DMS153 (cell line): ENCODE measurements around the gene HRC.
A peak's percentile ranks its signal among the peaks of the same experiment; 100 is the strongest.
"Not testable (repeated sequence)": the region's sequence is repeated elsewhere in the genome, so short reads cannot be mapped to it uniquely, and the experiment has no call there.

ENCODE experiments used
- DNase-seq: peaks from one replicate; lab custom pipeline; 2025; lab: John Stamatoyannopoulos, UW

Gene HRC

GRCh38 chr19:49155005-49155819 lies at the start of gene HRC:
TSS of gene HRC (minus strand) at chr19:49155396. CDS start at chr19:49155237, 159 bp downstream.
- DNase-seq: no peak

DNA sequence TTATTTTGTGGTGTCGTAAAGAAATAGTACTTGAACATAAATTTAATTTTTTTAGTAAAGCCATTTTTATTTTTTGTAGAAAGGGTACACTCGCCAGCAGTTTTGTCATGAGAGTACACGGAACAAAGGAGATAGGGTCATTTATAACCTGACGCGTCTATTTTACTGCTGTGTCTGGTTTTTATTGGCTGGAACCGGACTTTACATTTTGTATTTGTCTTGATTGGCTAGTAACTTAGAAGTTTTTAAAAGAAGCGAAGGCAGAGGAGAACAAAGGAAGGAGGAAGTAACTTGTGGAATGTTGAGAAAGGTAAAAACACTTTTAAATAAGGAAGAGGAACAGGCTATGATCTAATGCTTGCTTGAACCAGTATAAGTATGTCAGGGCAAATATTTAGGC lies 45.8 kb upstream of the HRC start:
- no peak for DNase-seq

DNA sequence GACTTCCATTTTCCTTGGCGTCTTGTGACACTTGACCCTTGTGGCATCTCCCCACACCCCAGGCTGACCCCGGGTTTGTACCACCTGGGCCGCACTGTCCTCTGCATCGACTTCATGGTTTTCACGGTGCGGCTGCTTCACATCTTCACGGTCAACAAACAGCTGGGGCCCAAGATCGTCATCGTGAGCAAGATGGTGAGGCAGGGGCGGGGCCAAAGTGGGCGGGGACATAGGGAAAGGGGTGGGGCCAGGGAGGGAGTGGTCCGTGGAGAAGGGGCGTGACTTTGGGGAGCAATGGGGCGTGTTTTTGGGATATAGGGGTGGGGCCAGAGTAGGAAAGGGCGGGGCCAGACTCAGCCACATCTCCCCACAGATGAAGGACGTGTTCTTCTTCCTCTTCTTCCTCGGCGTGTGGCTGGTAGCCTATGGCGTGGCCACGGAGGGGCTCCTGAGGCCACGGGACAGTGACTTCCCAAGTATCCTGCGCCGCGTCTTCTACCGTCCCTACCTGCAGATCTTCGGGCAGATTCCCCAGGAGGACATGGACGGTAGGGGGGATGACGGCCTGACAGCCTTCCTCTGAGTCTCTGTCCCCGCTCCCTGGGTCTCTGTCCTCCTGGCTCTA lies 45.2 kb upstream of the HRC start:
- no peak for DNase-seq

GRCh38 chr19:49196527-49197240 lies 41.5 kb upstream of the HRC start:
- peak; percentile 34 for DNase-seq

GRCh38 chr19:49194408-49194807 lies 39.2 kb upstream of the HRC start:
- DNase-seq: no peak

DNA sequence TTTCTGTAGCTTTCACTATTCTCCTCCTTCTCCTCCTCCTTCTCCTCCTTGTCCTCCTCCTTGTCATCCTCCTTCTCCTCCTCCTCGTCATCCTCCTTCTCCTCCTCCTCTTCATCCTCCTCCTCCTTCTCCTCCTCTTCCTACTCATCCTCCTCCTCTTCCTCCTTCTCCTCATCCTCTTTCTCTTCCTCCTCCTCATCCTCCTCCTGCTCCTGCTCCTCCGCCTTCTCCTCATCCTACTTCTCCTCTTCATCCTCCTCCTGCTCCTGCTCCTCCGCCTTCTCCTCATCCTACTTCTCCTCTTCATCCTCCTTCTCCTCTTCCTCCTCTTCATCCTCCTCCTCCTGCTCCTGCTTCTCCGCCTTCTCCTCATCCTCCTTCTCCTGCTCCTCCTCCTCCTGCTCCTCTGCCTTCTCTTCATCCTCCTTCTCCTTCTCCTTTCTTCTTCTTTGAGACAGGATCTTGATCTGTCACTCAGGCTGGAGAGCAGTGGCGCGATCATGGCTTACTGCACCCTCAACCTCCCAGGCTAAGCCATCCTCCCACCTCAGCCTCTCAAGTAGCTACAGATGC lies 38.7 kb upstream of the HRC start:
- no peak for DNase-seq

DNA sequence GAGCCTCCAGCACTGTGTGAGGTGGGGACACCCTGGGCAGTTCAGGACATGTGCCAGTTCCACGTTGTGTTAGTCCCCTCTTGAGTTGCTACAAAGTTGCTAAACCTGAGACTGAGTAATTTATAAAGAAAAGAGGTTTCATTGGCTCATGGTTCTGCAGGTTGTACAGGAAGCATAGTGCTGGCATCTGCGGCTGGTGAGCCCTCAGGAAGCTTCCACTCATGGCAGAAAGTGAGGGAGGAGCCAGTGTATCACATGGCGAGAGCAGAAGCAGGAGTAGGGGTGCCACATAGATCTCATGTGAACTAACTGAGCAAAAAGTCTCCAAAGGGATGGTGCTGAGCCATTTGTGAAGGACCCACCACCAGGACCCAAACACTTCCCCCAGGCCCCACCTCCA lies 35.6 kb upstream of the HRC start:
- DNase-seq: no peak

DNA sequence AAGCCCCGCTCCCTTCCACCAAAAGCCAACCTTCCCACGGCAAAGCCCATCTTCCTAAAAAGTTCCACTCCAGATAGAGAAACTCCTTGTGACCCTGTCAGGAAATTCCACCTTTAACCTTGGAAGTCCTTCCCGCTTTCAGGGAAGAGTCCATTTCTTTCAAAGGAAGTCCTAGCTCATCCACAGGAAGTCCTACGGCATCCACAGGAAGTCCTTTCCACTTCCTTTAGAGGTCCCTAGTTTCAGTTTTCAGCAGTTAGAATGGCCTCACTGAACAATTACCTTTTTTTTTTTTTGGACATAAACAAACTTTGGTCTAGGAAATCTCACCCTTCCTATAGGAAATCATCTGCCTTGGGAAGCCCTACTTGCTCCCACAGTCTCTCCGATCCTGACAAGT lies 34.1 kb upstream of the HRC start:
- DNase-seq: no peak

DNA sequence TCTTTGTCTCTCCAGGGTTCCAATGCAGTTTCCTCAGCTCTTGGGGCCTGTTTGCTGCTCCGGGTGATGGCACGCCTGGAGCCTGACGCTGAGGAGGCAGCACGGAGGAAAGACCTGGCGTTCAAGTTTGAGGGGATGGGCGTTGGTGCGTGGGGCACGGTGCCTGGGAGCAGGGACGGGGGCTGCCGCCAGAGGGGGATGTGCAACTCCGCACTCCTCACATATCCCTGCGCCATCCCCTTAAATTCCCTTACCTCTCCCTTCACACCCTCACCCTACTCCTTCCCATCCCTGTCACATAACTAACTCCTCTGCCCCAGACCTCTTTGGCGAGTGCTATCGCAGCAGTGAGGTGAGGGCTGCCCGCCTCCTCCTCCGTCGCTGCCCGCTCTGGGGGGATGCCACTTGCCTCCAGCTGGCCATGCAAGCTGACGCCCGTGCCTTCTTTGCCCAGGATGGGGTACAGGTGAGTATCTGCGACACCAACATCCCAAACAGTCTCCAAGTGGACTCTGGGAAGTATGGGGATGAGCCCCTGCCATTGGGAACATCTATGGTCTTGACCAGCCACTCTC lies 33.5 kb upstream of the HRC start:
- DNase-seq: no peak

GRCh38 chr19:49186108-49186507 lies 30.9 kb upstream of the HRC start:
- DNase-seq: no peak

DNA sequence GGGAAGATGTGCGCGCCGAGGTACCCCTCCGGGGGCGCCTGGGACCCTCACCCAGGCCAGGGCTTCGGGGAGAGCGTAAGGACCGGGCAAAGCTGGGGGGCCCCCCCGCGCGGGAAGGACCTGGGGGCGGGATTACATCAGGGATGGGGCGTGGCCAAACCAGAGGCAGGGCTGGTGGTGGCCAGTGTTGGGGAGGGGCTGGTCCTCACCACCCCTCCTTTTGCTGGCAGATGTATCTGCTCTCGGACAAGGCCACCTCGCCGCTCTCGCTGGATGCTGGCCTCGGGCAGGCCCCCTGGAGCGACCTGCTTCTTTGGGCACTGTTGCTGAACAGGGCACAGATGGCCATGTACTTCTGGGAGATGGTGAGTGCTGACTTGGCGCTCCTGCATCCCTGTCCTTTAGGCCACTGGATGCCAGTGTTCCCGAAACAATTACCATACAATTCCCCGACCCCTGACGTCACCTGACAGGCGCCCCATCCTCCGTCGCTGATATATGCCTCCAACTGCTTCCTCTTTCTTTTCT lies 27.7 kb upstream of the HRC start:
- no peak for DNase-seq

- not testable (repeated sequence) for DNase-seq
Observed at GRCh38 chr19:49182010-49182847, 27.0 kb upstream of the HRC start.

GRCh38 chr19:49180659-49181058 lies 25.5 kb upstream of the HRC start:
- DNase-seq: no peak

GRCh38 chr19:49173198-49173597 lies 18.0 kb upstream of the HRC start:
- no peak for DNase-seq

- DNase-seq: no peak
Observed at GRCh38 chr19:49168421-49168820, 13.2 kb upstream of the HRC start.

DNA sequence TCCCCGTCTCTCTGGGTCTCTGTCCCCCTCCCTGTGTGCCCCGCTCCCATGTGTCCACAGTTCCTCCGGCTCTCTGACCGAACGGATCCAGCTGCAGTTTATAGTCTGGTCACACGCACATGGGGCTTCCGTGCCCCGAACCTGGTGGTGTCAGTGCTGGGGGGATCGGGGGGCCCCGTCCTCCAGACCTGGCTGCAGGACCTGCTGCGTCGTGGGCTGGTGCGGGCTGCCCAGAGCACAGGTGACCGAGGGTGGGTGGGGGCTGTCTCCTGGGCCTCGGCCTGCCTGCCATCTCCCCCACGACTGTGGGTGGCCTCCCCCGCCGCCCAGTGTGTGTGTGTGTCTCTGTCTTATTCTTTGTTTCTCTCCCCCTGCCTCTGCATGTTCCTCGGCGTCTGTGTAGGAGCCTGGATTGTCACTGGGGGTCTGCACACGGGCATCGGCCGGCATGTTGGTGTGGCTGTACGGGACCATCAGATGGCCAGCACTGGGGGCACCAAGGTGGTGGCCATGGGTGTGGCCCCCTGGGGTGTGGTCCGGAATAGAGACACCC lies 12.7 kb upstream of the HRC start:
- DNase-seq: no peak

GRCh38 chr19:49165865-49166301 lies 10.7 kb upstream of the HRC start:
- no peak for DNase-seq

DNA sequence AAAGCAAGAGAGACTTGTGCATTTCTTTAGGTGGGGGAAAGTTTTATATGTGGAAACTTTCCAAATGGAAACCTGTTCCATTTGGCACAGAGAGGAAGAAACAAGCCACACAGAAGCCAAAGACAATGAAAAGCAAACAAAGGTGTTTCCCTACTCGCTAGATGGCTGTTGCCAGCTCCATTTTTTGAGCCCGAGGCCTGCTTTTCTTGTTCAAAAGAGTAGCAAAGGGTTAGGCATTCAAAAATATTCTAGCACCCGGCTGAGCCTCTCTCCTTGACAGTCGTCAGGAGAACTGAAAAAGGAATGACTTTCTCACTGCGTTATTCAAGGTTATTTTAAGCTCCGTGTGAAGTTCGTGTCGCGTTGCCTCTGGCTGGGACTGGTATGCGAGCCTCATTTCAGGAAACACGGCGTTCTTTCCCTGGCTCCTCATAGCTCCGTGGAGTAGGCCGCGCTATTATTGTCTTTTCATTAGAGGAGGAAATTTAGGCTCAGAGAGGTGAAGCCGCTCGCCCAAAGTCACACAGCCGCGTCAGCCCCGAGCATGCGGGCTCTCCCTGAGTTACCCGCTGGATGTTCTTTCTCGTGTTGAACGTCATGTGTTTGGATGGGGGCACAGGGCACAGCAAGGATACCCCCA lies 10.0 kb upstream of the HRC start:
- DNase-seq: peak; percentile 23

DNA sequence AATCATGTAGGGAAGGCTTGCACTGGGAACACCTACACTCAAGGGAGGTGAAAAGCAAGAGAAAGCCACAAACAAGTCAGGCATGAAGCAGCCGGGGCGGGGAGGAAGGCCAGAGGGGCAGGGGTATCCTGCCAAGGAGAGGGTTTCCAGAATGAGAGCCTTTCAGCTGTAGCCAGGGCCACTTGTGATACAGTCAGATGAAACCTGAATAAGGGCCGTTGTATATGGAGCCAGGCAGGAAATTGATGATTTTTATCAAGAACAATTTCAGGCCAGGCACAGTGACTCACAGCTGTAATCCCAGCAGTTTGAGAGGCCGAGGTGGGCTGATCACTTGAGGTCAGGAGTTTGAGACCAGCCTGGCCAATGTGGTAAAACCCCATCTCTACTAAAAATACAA lies 6.8 kb upstream of the HRC start:
- no peak for DNase-seq

DNA sequence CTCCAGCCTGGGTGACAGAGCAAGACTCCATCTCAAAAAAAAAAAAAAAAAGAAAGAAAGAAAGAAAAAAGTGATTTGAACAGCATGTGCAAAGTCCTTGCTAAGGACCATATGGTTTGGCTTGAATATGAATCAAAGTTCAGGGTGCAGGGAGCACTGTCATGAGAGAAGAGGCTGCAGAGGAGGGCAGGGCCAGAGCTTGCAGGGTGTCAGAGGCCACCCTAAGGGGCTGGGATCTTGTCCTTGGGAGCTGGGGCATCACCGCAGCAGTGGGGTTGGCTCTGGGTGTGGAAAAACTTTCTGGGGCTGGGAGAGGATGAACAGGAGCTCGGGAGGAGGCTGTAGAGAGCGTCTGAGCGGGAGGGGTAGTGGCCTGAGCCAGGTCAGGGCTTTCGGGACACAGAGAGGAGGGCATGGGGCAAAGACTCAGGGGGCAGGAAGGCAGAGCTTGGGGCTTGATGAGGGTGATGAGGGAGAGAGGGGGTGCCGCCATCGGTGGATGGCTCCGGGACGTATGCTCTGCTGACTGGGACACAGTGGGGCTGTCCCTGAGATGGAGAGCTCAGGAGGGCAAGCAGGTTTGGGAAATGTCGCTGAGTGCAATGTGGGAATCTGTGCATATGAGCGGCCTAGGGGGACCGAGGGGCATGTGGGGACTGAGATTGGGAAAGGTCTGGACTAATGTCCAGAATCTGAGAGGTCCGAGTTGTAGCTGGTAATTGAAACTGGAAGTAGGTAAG lies 5.4 kb upstream of the HRC start:
- DNase-seq: no peak
